Renal pelvis (tissue), 4 donors: ENCODE measurements around the gene PTPN4. TPM values are rescaled to one million over a fixed set of nuclear protein-coding genes. Genes with fewer than 3 reads are reported as not detected.
"Not testable (repeated sequence)": the region's sequence is repeated elsewhere in the genome, so short reads cannot be mapped to it uniquely, and the experiment has no call there.

Experiments used
- DNase-seq: peaks from one replicate; pipeline ENCODE4 v3.0.0-alpha.2; 2013
- polyA plus RNA-seq, 3 donors: library from polyadenylated mRNA; unstranded; fragments of 120-200 nt; gene quantifications; one replicate each; pipeline ENCODE4 v1.2.1, GENCODE V29; 2013; ENCODE audit not compliant: insufficient read length in 3 of 3

Gene PTPN4
- polyA plus RNA-seq, 3 donors, result 19.3 to 24.8 (median 23.6) TPM

- DNase-seq, result no peak
Observed at GRCh38 chr2:119940856-119941255, 181.1 kb downstream of the PTPN4 start.

- DNase-seq, result no peak
Observed at GRCh38 chr2:119941388-119941787, 181.7 kb downstream of the PTPN4 start.

DNA sequence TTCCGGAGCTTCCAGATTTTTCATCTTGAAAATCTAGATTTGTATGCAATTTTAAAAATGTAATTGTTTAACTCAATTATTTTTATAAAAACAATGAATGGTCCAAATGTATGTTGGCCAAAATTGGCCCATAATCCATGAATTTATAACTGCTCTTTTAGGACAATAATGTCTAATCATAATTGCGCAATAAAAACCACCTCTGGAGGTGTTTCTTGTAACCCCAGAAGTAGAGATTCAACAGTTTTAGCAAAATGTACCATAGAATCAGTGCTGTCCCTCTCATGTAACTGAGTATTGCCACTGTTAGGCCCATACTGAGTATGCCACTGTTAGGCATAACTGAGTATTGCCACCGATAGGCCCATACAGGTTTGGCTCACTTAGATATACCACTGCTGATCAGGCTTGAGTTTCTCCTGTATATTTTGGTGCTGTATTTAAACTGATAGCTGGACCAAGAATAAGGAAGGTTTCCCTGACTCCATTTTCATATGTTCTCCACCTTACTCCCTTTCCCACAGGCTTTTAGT lies 182.3 kb downstream of the PTPN4 start:
- DNase-seq, result no peak

DNA sequence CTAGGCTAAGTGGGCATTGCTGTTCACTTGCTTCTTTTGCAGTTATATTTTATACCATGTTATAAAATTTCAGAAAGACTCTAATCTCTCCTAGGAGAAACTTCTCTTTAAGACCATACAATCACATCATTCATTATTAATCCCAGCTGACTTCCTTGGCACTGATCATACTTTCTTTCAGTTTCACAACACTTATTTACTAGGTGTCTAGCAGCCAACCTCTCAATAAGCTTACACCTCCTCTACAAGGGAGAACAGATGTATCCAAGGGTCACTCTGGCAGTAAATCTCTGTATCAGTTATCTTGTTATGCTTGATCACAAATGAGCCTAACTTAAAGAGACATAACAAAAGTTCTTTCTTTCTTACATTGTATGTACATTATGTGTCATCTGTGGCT lies 183.3 kb downstream of the PTPN4 start:
- DNase-seq, result no peak

GRCh38 chr2:119947535-119947934 lies 187.8 kb downstream of the PTPN4 start:
- no peak for DNase-seq

DNA sequence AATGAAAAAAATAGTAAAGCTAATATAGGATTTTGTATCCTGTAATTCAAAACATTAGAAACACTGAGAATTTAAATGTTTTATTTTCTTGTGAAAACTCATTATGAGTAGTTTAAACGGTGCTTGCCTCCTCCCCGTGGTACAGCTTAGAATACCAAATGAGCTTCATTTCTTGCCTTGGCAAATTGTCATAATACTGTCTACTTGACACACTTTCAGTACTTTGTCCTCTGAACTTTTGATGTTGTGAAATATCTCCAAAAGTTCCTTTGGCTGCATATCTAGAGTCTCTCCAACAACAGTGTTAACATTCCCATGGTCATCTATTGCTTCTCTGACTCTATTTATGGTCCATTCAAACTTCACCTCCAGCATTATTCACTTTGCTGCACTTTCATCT lies 191.2 kb downstream of the PTPN4 start:
- no peak for DNase-seq

GRCh38 chr2:119958670-119959268 lies 199.0 kb downstream of the PTPN4 start:
- no peak for DNase-seq

- peak; percentile 36 for DNase-seq
Observed at GRCh38 chr2:119960821-119961220, 201.1 kb downstream of the PTPN4 start.

DNA sequence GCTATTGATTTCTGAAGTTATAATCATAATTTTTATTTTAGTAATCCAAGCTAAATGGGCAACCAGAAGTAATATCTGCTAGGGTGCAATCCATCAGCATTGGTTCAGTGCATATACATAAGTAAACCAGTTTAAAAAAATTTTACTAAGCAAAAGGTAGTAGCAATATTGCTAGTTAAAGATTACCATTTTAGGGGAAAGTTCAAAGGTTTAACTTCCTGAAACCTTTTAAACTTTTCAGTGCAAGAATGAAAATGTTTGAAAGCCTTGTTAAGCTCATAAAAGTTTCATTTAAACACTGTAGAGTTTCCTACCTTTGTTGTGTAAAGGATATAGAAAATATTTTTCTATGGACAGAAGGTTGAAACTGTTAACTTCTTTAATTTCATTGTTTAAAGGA lies 222.2 kb downstream of the PTPN4 start:
- DNase-seq, result no peak

DNA sequence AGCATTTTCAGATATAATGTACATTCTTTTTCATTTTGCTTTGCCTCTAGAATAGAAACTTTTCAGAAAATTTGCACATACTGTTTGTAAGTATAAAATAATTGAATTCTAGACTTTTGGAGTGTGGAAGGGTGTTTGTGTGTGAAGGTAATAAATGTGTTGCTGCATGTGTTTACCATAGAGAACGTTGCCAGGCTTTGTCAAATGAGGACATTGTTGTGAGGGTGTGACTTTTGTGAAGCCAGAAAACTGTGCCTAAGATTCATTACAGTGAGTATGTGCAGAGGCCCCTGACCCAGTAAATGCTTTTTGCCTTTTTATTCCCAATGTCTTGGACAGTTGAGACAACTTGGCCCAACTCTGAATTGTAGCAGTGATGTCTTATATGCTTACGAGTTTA lies 222.8 kb downstream of the PTPN4 start:
- no peak for DNase-seq

- no peak for DNase-seq
Observed at GRCh38 chr2:119983108-119983507, 223.4 kb downstream of the PTPN4 start.

GRCh38 chr2:119996148-119996547 lies 236.4 kb downstream of the PTPN4 start:
- DNase-seq, result no peak

GRCh38 chr2:119996896-119997891 lies 237.5 kb downstream of the PTPN4 start:
- DNase-seq, result not testable (repeated sequence)

DNA sequence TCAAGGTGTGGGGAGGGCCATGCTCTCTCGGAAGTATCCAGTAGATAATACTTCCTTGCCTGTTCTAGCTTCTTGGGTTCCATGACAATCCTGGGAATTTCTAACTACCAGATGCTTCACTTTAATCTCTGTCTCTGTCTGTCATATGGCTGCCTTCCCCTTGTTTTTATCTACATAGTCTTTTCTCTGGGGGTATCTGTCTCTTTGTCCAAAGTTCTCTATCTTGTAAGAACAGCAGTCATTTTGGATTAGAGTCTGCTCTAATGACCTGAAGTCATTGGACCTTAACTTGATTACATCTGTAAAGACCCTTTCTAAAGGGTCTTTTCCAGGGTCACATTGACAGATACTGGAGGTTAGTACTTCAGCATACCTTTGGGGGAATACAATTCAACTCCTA lies 241.7 kb downstream of the PTPN4 start:
- no peak for DNase-seq

- DNase-seq, result no peak
Observed at GRCh38 chr2:120004254-120004653, 244.5 kb downstream of the PTPN4 start.

GRCh38 chr2:120005834-120006521 lies 246.3 kb downstream of the PTPN4 start:
- DNase-seq, result no peak

GRCh38 chr2:120007851-120008250 lies 248.1 kb downstream of the PTPN4 start:
- DNase-seq, result no peak

- no peak for DNase-seq
Observed at GRCh38 chr2:120012363-120012762, 252.6 kb downstream of the PTPN4 start.

- DNase-seq, result peak; percentile 97
Observed at GRCh38 chr2:120012771-120013596, 253.3 kb downstream of the PTPN4 start, which contains the start of gene EPB41L5. EPB41L5 (plus strand) TSS chr2:120013077; CDS start chr2:120019085, 6,008 bp downstream.

GRCh38 chr2:120013597-120014223 lies 254.0 kb downstream of the PTPN4 start:
- DNase-seq, result peak; percentile 41
